HG02943 (cell line): ENCODE measurements around the gene C1QTNF1.

Experiments used
- ATAC-seq: cut with Tn5 transposase; IDR thresholded peaks from one replicate; pipeline ENCODE4 v1.9.1; 2021; ENCODE audit warnings: mild to moderate bottlenecking, low read depth, moderate library complexity; ENCODE audit not compliant: unreplicated experiment

C1QTNF1 gene

DNA sequence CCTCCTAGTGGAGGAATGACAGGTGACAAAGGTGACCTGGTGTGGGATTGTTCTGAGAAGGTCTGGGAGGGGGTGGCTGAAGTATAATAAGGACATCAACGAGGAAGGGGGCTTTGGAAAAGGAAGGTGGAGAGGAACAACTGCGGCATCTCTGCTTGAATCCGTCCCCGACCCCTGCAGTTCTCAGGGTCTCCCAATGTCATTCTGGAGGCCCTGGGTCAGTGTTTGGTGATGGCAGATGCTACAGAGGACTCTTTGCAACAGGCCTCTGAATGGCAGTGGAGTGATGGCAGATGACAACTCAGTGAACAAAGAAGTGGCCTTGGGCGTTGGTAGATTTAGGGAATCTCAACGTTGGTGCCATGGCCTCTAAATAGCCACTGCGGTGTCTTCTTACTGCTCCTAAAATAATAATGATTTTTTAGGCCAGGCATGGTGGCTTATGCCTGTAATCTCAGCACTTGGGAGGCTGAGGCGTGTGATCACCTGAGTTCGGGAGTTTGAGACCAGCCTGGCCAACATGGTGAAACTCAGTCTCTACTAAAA, 52.0 kb downstream of the C1QTNF1 start:
- no peak for ATAC-seq

DNA sequence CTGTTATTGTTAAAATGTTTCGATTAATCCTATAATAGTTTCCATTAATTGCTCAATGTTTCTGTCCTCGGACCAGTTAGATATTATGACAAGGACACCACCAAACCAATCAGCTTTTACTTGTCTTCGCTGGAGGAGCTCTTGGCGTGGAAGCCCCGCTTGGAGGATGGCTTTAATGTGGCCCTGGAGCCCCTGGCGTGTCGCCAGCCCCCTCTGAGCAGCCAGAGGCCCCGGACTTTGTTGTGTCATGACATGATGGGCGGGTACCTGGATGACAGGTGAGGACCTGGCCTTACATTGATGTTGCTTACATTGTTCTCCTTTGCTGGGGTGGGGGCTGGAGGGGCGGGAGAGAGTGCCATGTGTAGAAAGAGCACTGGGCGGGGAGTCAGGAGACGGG, 53.6 kb downstream of the C1QTNF1 start:
- no peak for ATAC-seq

- ATAC-seq, result no peak
These were observed 54.7 kb downstream of the C1QTNF1 start for GRCh38 chr17:79078476-79079190.

- ATAC-seq, result no peak
These were observed 55.6 kb downstream of the C1QTNF1 start for GRCh38 chr17:79079421-79080200.

DNA sequence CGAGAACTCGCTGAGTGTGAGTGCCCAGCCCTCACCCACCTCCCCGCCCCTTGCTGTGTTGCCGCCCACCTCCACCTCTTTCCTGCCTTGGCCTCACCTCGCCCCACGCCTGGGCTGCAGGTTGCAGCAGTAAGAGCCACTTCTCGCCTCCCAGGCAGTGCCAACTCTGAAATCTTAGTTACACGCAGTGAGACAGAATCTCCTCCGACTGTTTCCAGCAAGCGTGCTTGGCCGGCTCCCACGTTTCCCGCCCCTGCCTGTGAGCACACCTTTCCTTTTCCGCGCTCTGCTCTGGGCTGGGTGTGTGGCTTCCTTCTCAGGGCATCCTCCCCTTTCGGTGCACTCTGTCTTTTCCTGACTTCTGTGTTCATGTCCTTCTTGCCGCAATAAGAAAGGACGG, 56.4 kb downstream of the C1QTNF1 start:
- ATAC-seq, result no peak

DNA sequence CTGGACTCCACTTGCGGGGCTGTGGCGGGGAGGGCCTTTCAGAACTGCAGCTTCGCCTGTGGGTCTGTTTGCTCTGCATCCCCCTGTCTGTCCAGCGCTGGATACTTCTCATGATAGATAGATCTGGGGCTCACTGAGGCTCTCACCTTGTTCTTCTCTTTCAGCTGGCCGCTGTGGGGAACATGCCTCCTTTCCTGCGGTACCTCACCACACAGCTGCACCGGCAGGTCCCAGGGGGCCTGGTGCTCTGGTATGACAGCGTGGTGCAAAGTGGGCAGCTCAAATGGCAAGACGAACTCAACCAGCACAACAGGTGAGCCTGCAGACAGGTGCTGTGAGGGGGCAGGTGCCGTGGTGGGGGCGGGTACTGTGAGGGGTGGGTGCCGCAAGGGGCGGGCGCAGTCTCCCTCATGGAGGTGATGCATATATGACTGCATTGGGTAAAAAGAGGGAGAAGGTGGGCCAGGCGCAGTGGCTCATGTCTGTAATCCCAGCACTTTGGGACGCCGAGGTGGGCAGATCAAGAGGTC, 56.9 kb downstream of the C1QTNF1 start:
- no peak for ATAC-seq

- no peak for ATAC-seq
These were observed 57.8 kb downstream of the C1QTNF1 start for GRCh38 chr17:79081571-79082276.

DNA sequence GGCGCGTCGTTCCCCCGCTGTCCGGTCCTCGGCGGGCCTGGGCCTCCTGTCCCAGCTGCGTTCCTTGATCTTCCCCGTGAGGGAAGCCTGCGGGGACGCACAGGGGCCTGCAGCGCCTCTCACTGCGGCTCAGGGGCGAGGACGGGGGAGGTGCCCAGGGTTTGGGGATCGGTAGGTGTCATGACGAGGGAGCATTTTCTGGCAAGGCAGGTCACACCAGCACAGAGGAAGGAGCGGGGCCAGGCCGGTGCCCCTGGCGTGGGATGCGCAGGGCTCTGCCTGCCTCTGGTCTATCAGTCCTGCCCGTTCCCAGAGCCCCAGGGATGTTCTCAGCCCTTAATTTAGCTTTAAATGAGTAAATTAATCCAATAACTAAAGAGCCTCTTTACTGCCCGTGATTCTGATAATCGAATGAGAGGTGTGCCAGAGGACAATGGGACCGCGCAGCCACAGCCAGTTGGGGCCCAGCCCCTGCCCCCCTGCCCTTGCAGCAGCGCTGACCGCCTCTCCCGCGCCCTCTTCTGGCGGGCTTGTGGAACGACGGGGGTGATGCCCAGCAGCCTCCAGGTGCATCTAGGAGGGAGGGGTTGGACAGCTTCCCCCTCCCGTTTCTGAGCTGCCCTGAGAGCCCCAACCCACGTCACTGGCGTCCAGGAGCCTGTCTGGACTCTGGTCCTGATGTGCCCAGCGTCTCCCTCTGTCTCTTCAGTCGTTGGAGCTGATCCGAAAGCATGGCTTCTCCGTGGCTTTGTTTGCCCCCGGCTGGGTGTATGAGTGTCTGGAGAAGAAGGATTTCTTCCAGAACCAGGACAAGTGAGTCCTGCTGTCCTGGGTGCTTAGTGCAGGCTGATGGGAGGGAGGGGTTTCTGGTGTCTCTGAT, 58.6 kb downstream of the C1QTNF1 start:
- ATAC-seq, result no peak

DNA sequence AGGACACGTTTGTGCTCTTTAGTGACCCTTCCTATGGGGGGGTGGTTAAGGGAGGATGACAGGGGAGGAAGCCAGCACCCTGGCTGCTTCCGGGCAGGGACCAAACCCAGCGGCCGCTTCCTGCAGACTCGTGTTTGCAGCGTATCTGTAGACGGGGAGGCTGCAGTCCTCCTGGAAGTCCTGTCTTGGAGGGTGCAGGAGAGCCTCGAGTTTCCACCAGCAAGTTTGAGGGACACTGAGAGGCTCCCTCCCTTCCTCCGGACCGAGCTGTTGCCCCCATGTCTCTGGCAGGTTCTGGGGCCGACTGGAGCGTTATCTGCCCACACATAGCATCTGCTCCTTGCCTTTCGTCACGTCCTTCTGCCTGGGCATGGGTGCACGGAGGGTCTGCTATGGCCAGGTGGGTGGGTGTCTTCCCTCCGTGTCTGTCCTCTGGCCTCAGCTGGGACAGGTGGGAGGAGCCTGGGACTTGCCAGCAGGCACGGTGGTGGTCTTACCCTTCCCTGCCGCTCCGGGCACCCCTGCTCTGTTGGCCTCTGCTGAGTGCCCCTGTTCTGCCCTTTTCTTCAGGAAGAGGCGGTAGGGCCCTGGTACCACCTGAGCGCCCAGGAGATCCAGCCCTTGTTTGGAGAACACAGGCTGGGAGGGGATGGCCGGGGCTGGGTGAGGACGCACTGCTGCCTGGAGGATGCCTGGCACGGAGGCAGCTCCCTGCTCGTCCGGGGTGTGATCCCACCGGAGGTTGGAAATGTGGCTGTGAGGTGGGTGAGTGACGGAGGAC, 59.4 kb downstream of the C1QTNF1 start:
- ATAC-seq, result no peak

- ATAC-seq, result no peak
These were observed 60.6 kb downstream of the C1QTNF1 start for GRCh38 chr17:79084291-79085153.

GRCh38 chr17:79085154-79085920, 61.4 kb downstream of the C1QTNF1 start:
- ATAC-seq, result no peak

DNA sequence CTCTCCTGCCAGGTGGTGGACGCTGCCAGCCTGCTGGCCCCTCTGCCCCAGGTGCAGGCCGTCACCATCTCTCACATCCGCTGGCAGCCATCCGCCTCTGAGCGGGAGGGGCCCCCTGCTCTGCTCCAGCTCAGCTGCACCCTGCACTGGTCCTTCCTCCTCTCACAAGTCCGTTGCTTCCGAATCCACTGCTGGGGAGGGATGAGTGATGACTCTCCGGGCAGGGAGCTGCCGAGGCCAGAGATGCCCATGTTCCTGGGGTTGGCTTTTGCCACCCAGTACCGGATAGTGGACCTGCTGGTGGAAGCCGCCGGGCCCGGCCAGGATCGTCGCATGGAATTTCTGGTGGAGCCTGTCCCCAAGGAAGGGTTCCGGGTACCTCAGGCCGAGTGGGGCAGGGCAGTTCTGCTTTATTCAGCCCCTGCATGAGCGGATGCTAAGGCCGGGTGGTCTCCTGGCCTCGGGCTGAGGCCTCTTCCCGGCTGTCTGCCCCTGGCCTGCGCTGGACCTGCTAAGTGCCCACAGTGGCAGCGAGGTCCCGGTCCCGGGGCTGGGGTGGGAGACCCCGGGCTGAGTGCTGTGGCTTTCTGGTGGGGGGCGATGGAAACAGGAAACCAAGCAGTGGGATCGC, 62.1 kb downstream of the C1QTNF1 start:
- no peak for ATAC-seq

DNA sequence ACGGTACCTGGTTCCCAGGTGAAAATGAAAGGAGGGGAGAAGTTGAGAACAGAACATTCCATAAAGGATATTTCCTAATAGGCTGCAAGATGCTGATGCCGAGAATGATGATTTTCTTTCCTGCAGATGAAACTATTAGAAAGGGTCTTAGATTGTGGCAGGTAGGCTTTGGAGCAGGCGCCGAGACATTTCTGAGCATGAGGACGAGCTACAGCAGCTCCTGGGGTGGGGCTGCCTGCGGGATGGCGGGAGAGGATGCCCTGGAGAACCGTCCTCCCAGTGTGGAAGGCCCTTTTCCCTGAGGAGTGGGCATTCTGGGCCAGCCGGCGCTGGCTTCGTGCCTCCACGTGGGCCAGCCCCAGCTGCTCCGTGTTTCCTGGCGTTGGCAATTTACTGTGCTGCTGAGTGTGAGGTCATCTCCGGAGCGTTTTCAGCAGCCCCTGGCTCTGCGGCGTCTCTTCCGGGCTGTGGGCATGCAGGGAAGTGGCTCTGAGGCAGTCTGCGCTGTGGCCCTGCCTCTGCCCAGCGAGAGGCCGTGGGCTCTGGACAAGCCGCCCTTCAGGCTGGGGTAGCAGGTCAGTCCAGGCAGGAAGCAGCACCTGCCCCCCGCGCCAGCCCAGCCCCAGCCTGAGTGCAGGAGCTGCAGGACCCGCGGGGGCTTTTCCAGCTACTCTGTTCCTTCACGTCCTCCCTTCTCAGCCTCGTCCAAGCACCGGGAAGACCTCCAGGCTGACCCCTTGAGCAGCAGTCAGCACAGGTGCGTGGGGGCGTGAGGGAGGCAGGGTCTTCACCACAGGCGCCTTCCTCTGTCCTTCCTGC, 62.8 kb downstream of the C1QTNF1 start:
- ATAC-seq, result no peak

DNA sequence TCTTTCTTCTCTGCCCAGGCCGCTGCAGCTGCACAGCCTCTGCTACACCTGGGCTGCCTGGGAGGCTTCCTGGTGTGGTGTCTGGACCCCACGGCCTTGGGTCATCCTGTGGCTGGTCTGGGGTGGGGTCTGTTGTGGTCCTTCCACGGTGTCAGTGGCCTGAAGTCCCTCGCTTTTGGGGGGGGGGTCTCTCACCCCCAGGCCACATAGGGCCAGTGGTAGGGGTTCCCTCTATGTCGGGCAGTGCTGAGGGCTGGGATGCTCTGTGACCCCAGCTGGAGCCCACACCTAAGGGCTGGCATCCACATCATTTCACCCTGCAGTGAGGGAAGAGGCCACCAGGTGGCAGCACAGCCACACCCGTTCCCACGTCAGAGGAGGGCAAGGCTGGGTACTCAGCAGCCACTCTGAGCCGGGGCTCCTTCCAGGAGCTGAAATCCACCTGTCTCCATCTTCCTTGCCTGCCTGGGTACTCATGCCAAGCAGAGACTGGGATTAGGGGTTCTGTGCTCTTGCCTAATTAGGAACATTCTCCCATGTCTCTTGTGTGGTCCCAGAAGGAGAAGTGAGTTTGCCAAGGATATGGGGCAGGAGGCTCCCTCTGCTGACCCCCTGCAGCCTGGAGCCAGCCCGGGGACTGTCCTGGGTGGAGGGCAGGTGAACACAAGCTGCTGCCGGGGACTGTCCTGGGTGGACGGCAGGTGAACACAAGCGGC, 63.6 kb downstream of the C1QTNF1 start:
- ATAC-seq, result peak; percentile 69

DNA sequence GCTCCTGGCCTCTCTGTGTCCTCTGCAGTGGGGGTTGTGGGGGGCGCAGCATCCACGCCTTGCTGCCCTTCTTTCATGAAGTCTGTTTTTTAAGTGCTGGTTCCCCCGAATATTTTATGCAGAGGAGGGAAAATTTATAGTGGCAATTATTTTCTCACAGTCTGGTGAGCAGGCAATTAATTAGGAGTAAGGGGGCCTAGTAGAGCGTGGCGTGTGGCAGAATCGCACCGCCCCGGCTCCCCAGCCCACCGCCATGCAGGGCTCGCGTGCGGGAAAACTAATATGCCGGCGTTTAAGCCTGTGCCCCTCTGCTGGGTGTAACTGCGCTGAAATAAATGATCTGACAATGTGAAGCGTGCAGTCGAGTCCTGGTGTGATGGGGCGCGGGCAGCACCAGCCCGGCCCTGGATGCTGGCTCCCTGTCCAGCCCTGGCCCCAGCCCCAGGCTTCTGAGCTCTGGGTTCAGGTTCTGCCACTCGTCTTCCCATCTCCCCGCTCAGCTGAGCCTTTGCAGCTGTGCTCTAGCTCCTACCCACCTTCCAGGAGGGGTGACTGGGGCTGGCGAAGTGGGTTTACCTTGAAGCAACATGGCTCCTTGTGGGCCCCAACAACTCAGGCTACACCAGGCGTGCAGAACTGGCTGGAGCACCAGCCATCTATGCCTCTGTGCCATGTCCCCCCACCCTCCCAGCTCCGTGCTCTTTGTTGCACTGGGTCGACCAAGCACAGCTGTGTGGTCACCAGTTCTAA, 64.5 kb downstream of the C1QTNF1 start:
- ATAC-seq, result no peak
